SK-N-MC (cell line): ENCODE results near the gene GALNT13.

Source experiments
- FOXP2 ChIP-seq: optimal IDR thresholded peaks from 2 replicates; pipeline ENCODE3; 2011; ENCODE audit warnings: mild to moderate bottlenecking, moderate library complexity; ENCODE audit not compliant: insufficient read depth; ENCODE audit errors: extremely low read length, control extremely low read depth
- POLR2AphosphoS5 ChIP-seq: IDR thresholded peaks from 2 replicates; pipeline ENCODE4 v1.6.1; 2012; ENCODE audit warnings: mild to moderate bottlenecking, low read depth, low read length, borderline replicate concordance

GRCh38 chr2:154032220-154032619 is 160.5 kb downstream of the GALNT13 start:
- TF ChIP-seq POLR2AphosphoS5 (no peak), FOXP2 (no peak)
